HUES64 (cell line): ENCODE measurements around the gene ARHGAP25.

ENCODE experiments used
- H3K27ac ChIP-seq: 2 replicates; pipeline ENCODE4 v1.7.0; 2013; ENCODE audit warnings: low read depth, low read length, inconsistent platforms
- H3K27me3 ChIP-seq: 2 replicates; pipeline ENCODE4 v1.6.1; 2013; ENCODE audit warnings: mild to moderate bottlenecking, low read length; ENCODE audit not compliant: insufficient read depth
- H3K36me3 ChIP-seq: 2 replicates; pipeline ENCODE4 v1.6.1; 2013; ENCODE audit warnings: mild to moderate bottlenecking, low read length; ENCODE audit not compliant: insufficient read depth
- H3K4me1 ChIP-seq: 2 replicates; pipeline ENCODE4 v1.6.1; 2013; ENCODE audit warnings: mild to moderate bottlenecking, low read length, moderate library complexity; ENCODE audit not compliant: insufficient read depth
- H3K4me3 ChIP-seq: 2 replicates; pipeline ENCODE4 v1.5.1; 2013; ENCODE audit warnings: mild to moderate bottlenecking, low read length, moderate library complexity
- H3K9ac ChIP-seq: 2 replicates; pipeline ENCODE4 v1.6.1; 2013; ENCODE audit warnings: mild to moderate bottlenecking, low read depth, low read length
- H3K9me3 ChIP-seq: 2 replicates; pipeline ENCODE4 v1.6.1; 2013; ENCODE audit warnings: low read depth, low read length; ENCODE audit not compliant: insufficient read depth
- WGBS: fragments of 150-250, 120-280 bp; methylation state at CpG from one replicate; pipeline ENCODE4 v1.1.7; 2013; ENCODE audit warnings: missing lambda C conversion rate; 5-methylcytosine and 5-hydroxymethylcytosine counted together

Gene ARHGAP25

GRCh38 chr2:68805025-68805424 is 70.4 kb downstream of the ARHGAP25 start:
- 91% methylated on average over 3 of the region's 4 CpGs for WGBS
- Histone ChIP-seq H3K9ac (no peak overlapping the region), H3K9me3 (no peaks in the 10 kb centered on the region), H3K36me3 (no peaks in the 10 kb centered on the region), H3K4me1 (no peaks in the 10 kb centered on the region), H3K4me3 (no peak overlapping the region), H3K27me3 (no peaks in the 10 kb centered on the region), H3K27ac (no peak overlapping the region)

GRCh38 chr2:68806511-68807109 is 72.0 kb downstream of the ARHGAP25 start:
- no peak overlapping the region for H3K9ac ChIP-seq
- WGBS: 95% methylated on average over 12 of the region's 12 CpGs
- no peaks in the 10 kb centered on the region for H3K9me3 ChIP-seq
- no peak overlapping the region for H3K27ac ChIP-seq
- no peaks in the 10 kb centered on the region for H3K27me3 ChIP-seq
- H3K36me3 ChIP-seq: no peaks in the 10 kb centered on the region
- no peaks in the 10 kb centered on the region for H3K4me1 ChIP-seq
- H3K4me3 ChIP-seq: no peak overlapping the region

- no peaks in the 10 kb centered on the region for H3K4me1 ChIP-seq
- WGBS: 88% methylated on average over 6 of the region's 6 CpGs
- no peak overlapping the region for H3K27ac ChIP-seq
- H3K9me3 ChIP-seq: no peaks in the 10 kb centered on the region
- no peak overlapping the region for H3K4me3 ChIP-seq
- H3K9ac ChIP-seq: no peak overlapping the region
- no peaks in the 10 kb centered on the region for H3K27me3 ChIP-seq
- no peaks in the 10 kb centered on the region for H3K36me3 ChIP-seq
Measured at GRCh38 chr2:68807821-68808266, 73.2 kb downstream of the ARHGAP25 start.

- no peak overlapping the region for H3K9ac ChIP-seq
- no peak overlapping the region for H3K27ac ChIP-seq
- 100% methylated on average over 2 of the region's 2 CpGs for WGBS
- no peaks in the 10 kb centered on the region for H3K27me3 ChIP-seq
- H3K9me3 ChIP-seq: no peaks in the 10 kb centered on the region
- no peaks in the 10 kb centered on the region for H3K4me1 ChIP-seq
- no peaks in the 10 kb centered on the region for H3K36me3 ChIP-seq
- H3K4me3 ChIP-seq: no peak overlapping the region
Measured at GRCh38 chr2:68809324-68810240, 75.0 kb downstream of the ARHGAP25 start.

- Histone ChIP-seq H3K27me3 (no peaks in the 10 kb centered on the region), H3K9me3 (no peaks in the 10 kb centered on the region), H3K4me1 (no peaks in the 10 kb centered on the region), H3K4me3 (no peak overlapping the region), H3K9ac (no peak overlapping the region), H3K27ac (no peak overlapping the region), H3K36me3 (no peaks in the 10 kb centered on the region)
- 90% methylated on average over 2 of the region's 2 CpGs for WGBS
Measured at GRCh38 chr2:68811364-68811763, 76.8 kb downstream of the ARHGAP25 start.

- H3K4me1 ChIP-seq: no peaks in the 10 kb centered on the region
- no peak overlapping the region for H3K4me3 ChIP-seq
- H3K9ac ChIP-seq: no peak overlapping the region
- H3K36me3 ChIP-seq: no peaks in the 10 kb centered on the region
- no peak overlapping the region for H3K27ac ChIP-seq
- WGBS: 89% methylated on average over 6 of the region's 6 CpGs
- H3K27me3 ChIP-seq: no peaks in the 10 kb centered on the region
- no peaks in the 10 kb centered on the region for H3K9me3 ChIP-seq
Measured at GRCh38 chr2:68812251-68812650, 77.6 kb downstream of the ARHGAP25 start.

GRCh38 chr2:68813596-68813995 is 79.0 kb downstream of the ARHGAP25 start:
- Histone ChIP-seq H3K27ac (no peak overlapping the region), H3K9ac (no peak overlapping the region), H3K4me3 (no peak overlapping the region), H3K9me3 (no peaks in the 10 kb centered on the region), H3K4me1 (no peaks in the 10 kb centered on the region), H3K36me3 (no peaks in the 10 kb centered on the region), H3K27me3 (no peaks in the 10 kb centered on the region)
- whole genome bisulfite sequencing: 95% methylated on average over 3 of the region's 3 CpGs

DNA sequence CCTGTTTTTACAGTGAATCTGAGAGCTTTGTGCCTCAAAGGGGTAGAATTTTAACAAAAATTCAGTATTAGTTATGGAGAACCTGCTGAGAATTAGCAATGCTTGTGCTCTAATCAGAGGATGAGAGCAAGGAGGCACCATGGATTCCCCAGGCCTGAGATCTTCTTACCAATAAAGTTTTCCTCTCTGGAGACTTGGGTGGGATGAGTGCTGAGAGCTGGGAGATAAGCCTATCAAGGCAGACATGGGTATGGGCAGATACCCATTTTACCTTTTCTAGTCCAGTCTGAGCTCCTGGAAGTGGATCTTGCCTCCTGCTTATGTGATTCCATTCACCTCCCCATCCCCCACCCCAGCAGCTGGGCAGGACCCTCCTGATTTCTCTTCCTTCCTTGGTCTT is 82.7 kb downstream of the ARHGAP25 start:
- no peaks in the 10 kb centered on the region for H3K36me3 ChIP-seq

DNA sequence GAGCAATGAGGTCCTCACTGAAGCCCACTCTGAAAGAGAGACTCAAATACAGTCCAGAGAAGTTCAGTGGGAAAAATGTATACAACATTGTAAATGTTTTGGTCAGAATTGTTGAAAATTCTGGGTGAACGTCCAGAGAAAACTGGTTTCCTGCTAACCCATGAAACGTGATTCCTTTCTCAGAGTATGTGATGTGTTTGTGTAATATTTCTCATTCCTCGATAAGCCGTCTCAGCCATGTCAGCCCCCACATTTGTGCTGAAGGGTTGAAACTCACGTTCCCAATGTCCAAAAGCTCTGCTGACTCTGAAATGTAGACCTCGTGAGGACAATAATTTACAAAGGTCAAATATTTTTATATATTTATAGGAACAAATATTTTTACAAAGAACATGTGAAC is 84.9 kb downstream of the ARHGAP25 start:
- 98% methylated on average over 5 of the region's 6 CpGs for WGBS
- Histone ChIP-seq H3K4me3 (no peak overlapping the region), H3K9ac (no peak overlapping the region), H3K27me3 (no peaks in the 10 kb centered on the region), H3K4me1 (no peaks in the 10 kb centered on the region), H3K9me3 (no peaks in the 10 kb centered on the region), H3K27ac (no peak overlapping the region), H3K36me3 (no peaks in the 10 kb centered on the region)

More for the DNA sequence above, 82.7 kb downstream of the ARHGAP25 start:
- Histone ChIP-seq H3K4me3 (no peak overlapping the region), H3K27ac (no peak overlapping the region), H3K27me3 (no peaks in the 10 kb centered on the region), H3K4me1 (no peaks in the 10 kb centered on the region), H3K9me3 (no peaks in the 10 kb centered on the region), H3K9ac (no peak overlapping the region)

DNA sequence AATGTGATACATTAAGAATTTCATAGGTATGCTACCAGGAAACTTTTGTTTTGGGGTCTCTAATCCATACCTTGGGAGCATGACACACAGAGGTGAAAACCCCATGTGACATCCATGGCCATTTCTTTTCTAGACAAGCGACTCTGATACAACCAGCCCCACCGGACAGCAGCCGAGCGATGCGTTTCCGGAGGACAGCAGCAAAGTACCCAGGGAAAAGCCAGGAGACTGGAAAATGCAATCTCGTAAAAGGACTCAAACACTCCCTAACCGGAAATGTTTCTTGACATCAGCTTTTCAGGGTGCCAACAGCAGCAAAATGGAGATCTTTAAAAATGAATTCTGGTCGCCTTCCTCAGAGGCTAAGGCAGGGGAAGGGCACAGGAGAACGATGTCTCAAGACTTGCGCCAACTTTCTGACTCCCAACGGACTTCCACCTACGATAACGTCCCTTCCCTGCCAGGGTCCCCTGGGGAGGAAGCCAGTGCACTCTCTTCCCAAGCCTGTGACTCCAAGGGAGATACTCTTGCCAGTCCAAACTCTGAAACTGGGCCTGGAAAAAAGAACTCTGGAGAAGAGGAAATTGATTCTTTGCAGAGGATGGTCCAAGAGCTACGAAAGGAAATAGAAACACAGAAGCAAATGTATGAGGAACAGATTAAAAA is 87.7 kb downstream of the ARHGAP25 start:
- no peaks in the 10 kb centered on the region for H3K4me1 ChIP-seq
- no peak overlapping the region for H3K27ac ChIP-seq
- no peaks in the 10 kb centered on the region for H3K9me3 ChIP-seq
- H3K36me3 ChIP-seq: no peaks in the 10 kb centered on the region
- no peak overlapping the region for H3K9ac ChIP-seq
- H3K27me3 ChIP-seq: no peaks in the 10 kb centered on the region
- no peak overlapping the region for H3K4me3 ChIP-seq
- 96% methylated on average over 15 of the region's 15 CpGs for WGBS

- Histone ChIP-seq H3K9me3 (no peaks in the 10 kb centered on the region), H3K4me3 (no peak overlapping the region), H3K36me3 (no peaks in the 10 kb centered on the region), H3K9ac (no peak overlapping the region), H3K27ac (no peak overlapping the region), H3K4me1 (no peaks in the 10 kb centered on the region; the same call in 1 of the 2 replicates), H3K27me3 (no peaks in the 10 kb centered on the region)
- 94% methylated on average over 2 of the region's 2 CpGs for WGBS
Measured at GRCh38 chr2:68824831-68825230, 90.2 kb downstream of the ARHGAP25 start.
